Peyer's patch (tissue), 4 donors: Measurements from ENCODE around the gene PTOV1.

Experiments used
- CTCF ChIP-seq, 6 experiments: fragments of 450-650 bp in 4 of 6; fragments of 200-600 bp in 2 of 6; sonication (generic) in 1 of 6; IDR thresholded peaks; one replicate each; pipeline ENCODE4 v1.5.1; 2017 to 2019; ENCODE audit warnings: antibody characterized with exemption in 6 of 6, mild to moderate bottlenecking in 3 of 6, moderate library complexity in 1 of 6
- POLR2A ChIP-seq, 2 donors: fragments of 450-650 bp; IDR thresholded peaks; one replicate each; pipeline ENCODE4 v1.5.1; 2017; ENCODE audit warnings: antibody characterized with exemption in 2 of 2, mild to moderate bottlenecking in 2 of 2, moderate library complexity in 2 of 2

GRCh38 chr19:49857061-49857837, 6.3 kb downstream of the PTOV1 start:
- TF ChIP-seq CTCF (IDR thresholded peaks at IDR 0.05) (no peak), POLR2A (IDR thresholded peaks at IDR 0.05) (no peak)
